GM18867 (cell line): ENCODE data around the gene PDZD7.
A peak's percentile ranks its signal among the peaks of the same experiment; 100 is the strongest.

Experiments
- ATAC-seq: cut with Tn5 transposase; IDR thresholded peaks from one replicate; pipeline ENCODE4 v1.9.1; 2021; ENCODE audit warnings: mild to moderate bottlenecking, moderate library complexity; ENCODE audit not compliant: unreplicated experiment

PDZD7 gene

GRCh38 chr10:100969187-100970075, 61.5 kb downstream of the PDZD7 start, which contains the start of gene SEMA4G:
SEMA4G (plus strand) TSS chr10:100969504; CDS start chr10:100972913, 3,409 bp downstream.
- peak; percentile 45 for ATAC-seq

- ATAC-seq = no peak
These were observed 62.1 kb downstream of the PDZD7 start for GRCh38 chr10:100968863-100969186.

GRCh38 chr10:100968062-100968736, 62.7 kb downstream of the PDZD7 start:
- no peak for ATAC-seq

GRCh38 chr10:100967332-100967731, 63.6 kb downstream of the PDZD7 start:
- ATAC-seq = no peak

GRCh38 chr10:100966887-100967286, 64.0 kb downstream of the PDZD7 start:
- no peak for ATAC-seq

GRCh38 chr10:100965820-100966219, 65.1 kb downstream of the PDZD7 start:
- no peak for ATAC-seq

GRCh38 chr10:100963826-100964225, 67.1 kb downstream of the PDZD7 start:
- no peak for ATAC-seq

- ATAC-seq = no peak
These were observed 68.4 kb downstream of the PDZD7 start for GRCh38 chr10:100962351-100963080.

- ATAC-seq = no peak
These were observed 70.7 kb downstream of the PDZD7 start for GRCh38 chr10:100960251-100960650.
